Liver (tissue), 9 donors: Measurements from ENCODE around the gene ALDH1L1. TPM values are rescaled to one million over a fixed set of nuclear protein-coding genes. Genes with fewer than 3 reads are reported as not detected.
A peak's percentile ranks its signal among the peaks of the same experiment; 100 is the strongest.

Source experiments
- DNase-seq: peaks from one replicate; pipeline ENCODE4 v3.0.0-alpha.2; 2017; ENCODE audit warnings: low spot score
- H3K27ac ChIP-seq, 2 donors: one replicate each; pipeline ENCODE4 v1.7.0; 2013; ENCODE audit warnings: inconsistent platforms in 2 of 2, low read length in 2 of 2, control low read depth in 1 of 2, low read depth in 1 of 2, mild to moderate bottlenecking in 1 of 2
- H3K27me3 ChIP-seq, 4 donors: one replicate each; pipeline versions ENCODE4 v1.6.1 to v1.7.0; 2013; ENCODE audit warnings: low read length in 3 of 4, inconsistent platforms in 1 of 4, mild to moderate bottlenecking in 1 of 4, moderate library complexity in 1 of 4; ENCODE audit not compliant: control insufficient read depth in 4 of 4, insufficient read depth in 4 of 4
- H3K36me3 ChIP-seq, 4 donors: one replicate each; pipeline versions ENCODE4 v1.6.1 to v1.7.0; 2013; ENCODE audit warnings: low read length in 3 of 4, mild to moderate bottlenecking in 3 of 4, low read depth in 1 of 4, moderate library complexity in 1 of 4; ENCODE audit not compliant: control insufficient read depth in 4 of 4, insufficient read depth in 3 of 4
- H3K4me1 ChIP-seq, 4 donors: one replicate each; pipeline versions ENCODE4 v1.6.1 to v1.7.0; 2013; ENCODE audit warnings: low read length in 3 of 4, mild to moderate bottlenecking in 3 of 4, moderate library complexity in 1 of 4; ENCODE audit not compliant: control insufficient read depth in 4 of 4, insufficient read depth in 4 of 4
- H3K4me3 ChIP-seq, 3 donors: one replicate each; pipeline versions ENCODE4 v1.6.1 to v1.7.0; 2013; ENCODE audit warnings: low read length in 3 of 3, control low read depth in 1 of 3, low read depth in 1 of 3, mild to moderate bottlenecking in 1 of 3
- H3K9ac ChIP-seq, 2 donors: one replicate each; pipeline ENCODE4 v1.7.0; 2013; ENCODE audit warnings: low read length in 2 of 2, mild to moderate bottlenecking in 2 of 2, moderate library complexity in 2 of 2, control low read depth in 1 of 2, low read depth in 1 of 2
- H3K9me3 ChIP-seq, 4 donors: one replicate each; pipeline versions ENCODE4 v1.6.1 to v1.7.0; 2013; ENCODE audit warnings: low read length in 3 of 4; ENCODE audit not compliant: control insufficient read depth in 4 of 4
- ATF3 ChIP-seq: IDR thresholded peaks from 2 replicates; pipeline ENCODE4 v1.6.1; 2016; ENCODE audit warnings: antibody characterized with exemption
- EGR1 ChIP-seq, 2 donors: IDR thresholded peaks; 2 replicates each; pipeline ENCODE4 v1.6.1; 2016 to 2018; ENCODE audit warnings: antibody characterized with exemption in 2 of 2, low read depth in 2 of 2
- FOXA2 ChIP-seq: IDR thresholded peaks from 2 replicates; pipeline ENCODE4 v1.6.1; 2016; ENCODE audit warnings: antibody characterized with exemption
- JUND ChIP-seq, 2 donors: IDR thresholded peaks; 2 replicates each; pipeline ENCODE4 v1.6.1; 2016; ENCODE audit warnings: antibody characterized with exemption in 2 of 2
- RAD21 ChIP-seq, 2 donors: IDR thresholded peaks; 2 replicates each; pipeline ENCODE4 v1.6.1; 2016; ENCODE audit warnings: antibody characterized with exemption in 2 of 2, mild to moderate bottlenecking in 2 of 2
- REST ChIP-seq: IDR thresholded peaks from 2 replicates; pipeline ENCODE4 v1.6.1; 2016; ENCODE audit warnings: antibody characterized with exemption, mild to moderate bottlenecking
- RXRA ChIP-seq, 2 donors: IDR thresholded peaks; 2 replicates each; pipeline ENCODE4 v1.6.1; 2017 to 2018; ENCODE audit warnings: antibody characterized with exemption in 2 of 2, mild to moderate bottlenecking in 1 of 2
- SP1 ChIP-seq: IDR thresholded peaks from 2 replicates; pipeline ENCODE4 v1.6.1; 2018; ENCODE audit warnings: antibody characterized with exemption, mild to moderate bottlenecking
- WGBS: extraction: QIAGEN DNeasy Blood & Tissue Kit; methylation state at CpG from one replicate; pipeline ENCODE4 v1.1.7; 2013; 5-methylcytosine and 5-hydroxymethylcytosine counted together
- polyA plus RNA-seq, 2 donors: library from polyadenylated mRNA; stranded (reverse) in 1 of 2; unstranded in 1 of 2; fragments of 200-250 nt in 1 of 2; fragments of >200 nt in 1 of 2; fragmentation: Nextera tagmentation in 1 of 2; extraction: Ambion mirVana in 1 of 2; gene quantifications; one replicate each; pipeline versions ENCODE4 v1.2.1 to v1.2.3, GENCODE V29; 2013 to 2015
- total RNA-seq, 2 donors: library from RNA; depleted of rRNA; stranded (reverse); fragments of >200 nt; gene quantifications; one replicate each; pipeline ENCODE4 v1.2.3, GENCODE V29; 2014
- TF ChIP-seq, protein P1 (sequence below): fragments of 150-350 bp; IDR thresholded peaks from 2 replicates; pipeline ENCODE4 v1.5.1; 2017; ENCODE audit warnings: improper control_type of control experiment, low read depth, low read length; ENCODE audit not compliant: missing input control
- donor health status: healthy.
- donor health status: healthy.
- donor health status: healthy.
- donor health status: healthy.
- donor health status: healthy.

ALDH1L1 gene
- total and polyA plus RNA-seq, 4 donors = 46.7 to 234 (median 147) TPM

GRCh38 chr3:126181398-126181725 is 976 bp upstream of the ALDH1L1 start:
- TF ChIP-seq ATF3 (no peak), EGR1 (IDR thresholded peaks at IDR 0.05; ENCODE audit: low read depth in 2 of 2) (no peak)
- no peak for DNase-seq
- Histone ChIP-seq H3K27ac (peak overlapping the region; percentile 79 to 92), H3K4me3 (peak overlapping the region; percentile 1 to 89 (median 16)), H3K27me3 (no peaks in the 10 kb centered on the region), H3K9me3 (no peaks in the 10 kb centered on the region), H3K4me1 (peaks cover 6 to 56% (median 27%) of the 10 kb centered on the region in 4 donors), H3K36me3 (no peaks in the 10 kb centered on the region), H3K9ac (peak overlapping the region; percentile 26 to 63)
- WGBS = 21% methylated on average over 1 of the region's 1 CpG

DNA sequence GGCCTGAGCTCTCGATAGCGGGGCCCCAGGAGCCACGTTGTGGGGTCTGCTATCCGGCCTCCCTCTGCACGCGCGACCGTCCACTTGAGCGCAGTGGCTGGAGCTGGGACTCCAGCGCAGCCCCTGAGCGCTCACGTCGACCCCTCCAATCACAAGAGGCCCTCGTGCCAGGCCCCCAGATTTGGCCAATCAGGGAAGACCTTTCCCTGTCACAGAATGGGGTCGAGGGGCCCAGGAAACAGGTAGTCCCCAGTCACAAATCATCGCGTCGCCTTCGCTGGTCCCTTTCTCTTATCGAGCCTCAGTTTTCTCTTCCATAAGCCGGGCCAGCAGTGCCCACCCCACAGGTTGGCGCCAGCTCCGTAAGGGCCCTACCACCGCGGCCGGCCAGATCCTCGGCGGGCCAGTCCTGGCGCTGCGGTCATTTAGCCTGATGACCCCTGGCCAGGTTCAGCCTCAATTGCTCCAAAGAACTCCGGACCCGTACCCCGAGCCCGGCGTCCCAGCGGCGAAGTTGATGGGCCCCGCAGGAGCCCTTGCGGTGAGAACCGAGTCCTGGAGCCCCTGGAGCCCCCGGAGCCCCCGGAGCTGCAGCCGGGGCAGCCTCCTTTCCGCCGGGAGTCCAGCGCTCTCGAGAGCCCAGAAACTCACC is 435 bp downstream of the ALDH1L1 start:
- Histone ChIP-seq H3K4me3 (peak overlapping the region; percentile 77 to 89 (median 80)), H3K4me1 (peaks cover under 1 to 45% (median 16%) of the 10 kb centered on the region in 4 donors), H3K27ac (peak overlapping the region; percentile 79 to 92), H3K9ac (peak overlapping the region; percentile 93 to 97), H3K36me3 (no peaks in the 10 kb centered on the region), H3K27me3 (no peaks in the 10 kb centered on the region), H3K9me3 (no peaks in the 10 kb centered on the region)
- TF ChIP-seq FOXA2 (no peak), JUND (IDR thresholded peaks at IDR 0.05) (no peak), REST (no peak)
- TF ChIP-seq, protein P1, sequence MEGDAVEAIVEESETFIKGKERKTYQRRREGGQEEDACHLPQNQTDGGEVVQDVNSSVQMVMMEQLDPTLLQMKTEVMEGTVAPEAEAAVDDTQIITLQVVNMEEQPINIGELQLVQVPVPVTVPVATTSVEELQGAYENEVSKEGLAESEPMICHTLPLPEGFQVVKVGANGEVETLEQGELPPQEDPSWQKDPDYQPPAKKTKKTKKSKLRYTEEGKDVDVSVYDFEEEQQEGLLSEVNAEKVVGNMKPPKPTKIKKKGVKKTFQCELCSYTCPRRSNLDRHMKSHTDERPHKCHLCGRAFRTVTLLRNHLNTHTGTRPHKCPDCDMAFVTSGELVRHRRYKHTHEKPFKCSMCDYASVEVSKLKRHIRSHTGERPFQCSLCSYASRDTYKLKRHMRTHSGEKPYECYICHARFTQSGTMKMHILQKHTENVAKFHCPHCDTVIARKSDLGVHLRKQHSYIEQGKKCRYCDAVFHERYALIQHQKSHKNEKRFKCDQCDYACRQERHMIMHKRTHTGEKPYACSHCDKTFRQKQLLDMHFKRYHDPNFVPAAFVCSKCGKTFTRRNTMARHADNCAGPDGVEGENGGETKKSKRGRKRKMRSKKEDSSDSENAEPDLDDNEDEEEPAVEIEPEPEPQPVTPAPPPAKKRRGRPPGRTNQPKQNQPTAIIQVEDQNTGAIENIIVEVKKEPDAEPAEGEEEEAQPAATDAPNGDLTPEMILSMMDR = peak; percentile 20
- peak; percentile 68 for DNase-seq
- WGBS = 1% methylated on average over 47 of the region's 47 CpGs

DNA sequence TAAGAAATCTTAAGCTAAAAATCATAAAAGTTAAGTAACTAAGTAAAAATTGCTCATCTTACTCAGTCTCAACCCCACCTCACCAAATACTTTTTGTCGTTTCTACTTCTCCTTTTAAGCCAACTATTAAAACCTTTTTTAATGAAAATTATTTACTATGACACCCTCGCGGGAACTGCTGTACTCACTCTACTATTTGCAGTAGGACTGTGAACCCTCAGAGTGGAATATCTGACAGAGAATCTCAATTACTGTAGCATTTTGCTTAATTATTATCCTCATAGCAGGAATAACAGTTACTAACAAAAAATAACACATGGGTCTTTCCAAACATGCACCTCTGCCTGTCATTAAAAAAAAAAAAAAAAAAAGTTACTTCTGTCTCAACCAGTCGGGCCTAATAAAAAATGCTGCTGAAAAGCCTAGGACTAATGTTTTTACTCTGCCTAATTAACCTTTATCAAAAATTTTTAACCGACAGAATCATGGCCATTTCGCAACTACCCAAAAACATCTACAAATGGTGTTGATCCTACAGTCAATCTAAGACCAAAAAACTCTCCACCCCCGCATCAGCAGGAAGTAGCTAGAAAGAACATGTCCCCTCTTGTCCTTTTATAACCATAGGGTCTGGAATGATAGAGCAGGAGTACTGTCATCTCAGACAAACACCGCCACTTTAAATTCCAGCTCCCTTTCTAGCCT is 10.2 kb downstream of the ALDH1L1 start:
- no peak overlapping the region for H3K4me3 ChIP-seq
- no peaks in the 10 kb centered on the region for H3K36me3 ChIP-seq
- peak overlapping the region in 1 of 2 donors; percentile 23 for H3K27ac ChIP-seq
- no peaks in the 10 kb centered on the region for H3K27me3 ChIP-seq
- H3K9ac ChIP-seq = peak overlapping the region in 1 of 2 donors; percentile 33
- TF ChIP-seq, protein P1 = no peak
- TF ChIP-seq RAD21 (IDR thresholded peaks at IDR 0.05) (no peak), RXRA (IDR thresholded peaks at IDR 0.05) (no peak), SP1 (no peak)
- no peaks in the 10 kb centered on the region for H3K9me3 ChIP-seq
- no peak for DNase-seq
- 51% methylated on average over 8 of the region's 8 CpGs for WGBS
- peaks cover 0 to 42% (median 17%) of the 10 kb centered on the region in 4 donors for H3K4me1 ChIP-seq
